SK-N-SH (cell line): ENCODE measurements around the gene SLC6A17. TPM values are rescaled to one million over a fixed set of nuclear protein-coding genes. Genes with fewer than 3 reads are reported as not detected.

Experiments
- CTCF ChIA-PET: fragments of 300-600, 350-600 bp; formaldehyde crosslinking; extraction: SDS; loops from one replicate; lab custom pipeline; 2021; lab: Yijun Ruan, JAX
- POLR2A ChIA-PET: fragments of 350-600 bp; sonication (Branson Sonifier 250); formaldehyde crosslinking; extraction: SDS; loops from one replicate; lab custom pipeline; 2020; ENCODE audit warnings: antibody characterized with exemption, inconsistent platforms; lab: Yijun Ruan, JAX
- DNase-seq: peaks from one replicate; pipeline ENCODE4 v3.0.0; 2012
- H2AFZ ChIP-seq: fragments of 200-600 bp; sonication (generic); 2 replicates; pipeline ENCODE4 v1.8.1; 2016; ENCODE audit warnings: antibody characterized with exemption, mild to moderate bottlenecking, low read depth
- H3F3A ChIP-seq: fragments of 200-600 bp; sonication (generic); replicated peaks from 2 replicates; pipeline ENCODE3; 2016; ENCODE audit warnings: antibody characterized with exemption, mild to moderate bottlenecking; ENCODE audit not compliant: insufficient read depth
- H3K27ac ChIP-seq, 2 experiments: fragments of 200-500 bp in 1 of 2; fragments of 200-600 bp in 1 of 2; sonication (Bioruptor generic) in 1 of 2; sonication (generic), shearing (Covaris generic) in 1 of 2; 2 replicates each; pipeline versions ENCODE4 v1.5.1 to v1.6.1; 2014 to 2016; ENCODE audit warnings: low read depth in 2 of 2, inconsistent platforms in 1 of 2, low read length in 1 of 2, mild to moderate bottlenecking in 1 of 2, mixed read lengths in 1 of 2
- H3K27me3 ChIP-seq: fragments of 200-600 bp; sonication (generic), shearing (Covaris generic); 2 replicates; pipeline ENCODE4 v1.6.1; 2016; ENCODE audit warnings: mixed run types; ENCODE audit not compliant: insufficient read depth
- H3K36me3 ChIP-seq, 2 experiments: fragments of 200-500 bp in 1 of 2; fragments of 200-600 bp in 1 of 2; sonication (Bioruptor generic) in 1 of 2; sonication (generic) in 1 of 2; replicated peaks in 1 of 2; 2 replicates each; pipeline versions ENCODE3 to v1.5.1; 2014 to 2016; ENCODE audit warnings: low read length in 1 of 2, mild to moderate bottlenecking in 1 of 2; ENCODE audit not compliant: insufficient read depth in 2 of 2, control insufficient read depth in 1 of 2
- H3K4me1 ChIP-seq, 2 experiments: fragments of 200-500 bp in 1 of 2; fragments of 200-600 bp in 1 of 2; sonication (Bioruptor generic) in 1 of 2; sonication (generic), shearing (Covaris generic) in 1 of 2; 2 replicates each; pipeline versions ENCODE4 v1.5.1 to v1.6.1; 2014 to 2016; ENCODE audit warnings: low read depth in 1 of 2, low read length in 1 of 2, mixed run types in 1 of 2; ENCODE audit not compliant: insufficient read depth in 2 of 2, control insufficient read depth in 1 of 2
- H3K4me2 ChIP-seq: fragments of 200-600 bp; sonication (generic), shearing (Covaris generic); 2 replicates; pipeline ENCODE4 v1.6.1; 2017; ENCODE audit warnings: mixed run types
- H3K4me3 ChIP-seq, 2 experiments: fragments of 200-500 bp in 1 of 2; fragments of 200-600 bp in 1 of 2; sonication (Bioruptor generic) in 1 of 2; sonication (generic), shearing (Covaris generic) in 1 of 2; 2 replicates each; pipeline versions ENCODE4 v1.5.1 to v1.8.1; 2014 to 2016; ENCODE audit warnings: low read depth in 2 of 2, inconsistent platforms in 1 of 2, low read length in 1 of 2, mild to moderate bottlenecking in 1 of 2, mixed read lengths in 1 of 2, moderate library complexity in 1 of 2
- H3K79me2 ChIP-seq: fragments of 200-600 bp; sonication (generic); 2 replicates; pipeline ENCODE4 v1.8.1; 2017; ENCODE audit warnings: mild to moderate bottlenecking; ENCODE audit not compliant: insufficient read depth
- H3K9ac ChIP-seq: fragments of 200-600 bp; sonication (generic); 2 replicates; pipeline ENCODE4 v1.6.1; 2017; ENCODE audit warnings: mixed run types
- H3K9me2 ChIP-seq: fragments of 200-600 bp; sonication (generic); 2 replicates; pipeline ENCODE4 v1.6.1; 2017; ENCODE audit warnings: mixed run types
- H3K9me3 ChIP-seq: fragments of 200-600 bp; sonication (generic); 2 replicates; pipeline ENCODE4 v1.6.1; 2017; ENCODE audit warnings: mixed run types, mild to moderate bottlenecking, moderate library complexity
- H4K20me1 ChIP-seq: fragments of 200-600 bp; sonication (generic); 2 replicates; pipeline ENCODE4 v1.6.1; 2017; ENCODE audit warnings: mild to moderate bottlenecking, mixed run types; ENCODE audit not compliant: insufficient read depth
- GATA2 ChIP-seq: sonication (generic); formaldehyde crosslinking; IDR thresholded peaks from 2 replicates; pipeline ENCODE4 v1.5.0; 2020; ENCODE audit warnings: mild to moderate bottlenecking, missing genetic modification reagents
- RCOR1 ChIP-seq: fragments of 150-350 bp; IDR thresholded peaks from 2 replicates; pipeline ENCODE4 v1.6.1; 2017; ENCODE audit warnings: antibody characterized with exemption, low read length
- SIN3A ChIP-seq: IDR thresholded peaks from 2 replicates; pipeline ENCODE4 v1.6.1; 2012; ENCODE audit warnings: low read depth, mild to moderate bottlenecking, low read length, moderate library complexity, borderline replicate concordance
- WGBS: methylation state at CpG from one replicate; pipeline ENCODE4 v1.1.6; 2017; ENCODE audit warnings: low lambda C conversion rate; 5-methylcytosine and 5-hydroxymethylcytosine counted together
- polyA plus RNA-seq, 3 experiments: library from polyadenylated mRNA; depleted of rRNA; stranded (reverse); fragments of >200 nt; gene quantifications; 2 replicates each; pipeline ENCODE4 v1.2.3, GENCODE V29; 2012
- TF ChIP-seq, protein P1 (sequence below): IDR thresholded peaks from 2 replicates; pipeline ENCODE4; 2012
- TF ChIP-seq, protein P2 (sequence below): fragments of 200-600 bp; sonication (generic); IDR thresholded peaks from 2 replicates; pipeline ENCODE4 v1.6.1; 2017; ENCODE audit warnings: antibody characterized with exemption, mild to moderate bottlenecking, moderate library complexity
- TF ChIP-seq, protein P3 (sequence below): IDR thresholded peaks from 2 replicates; pipeline ENCODE4 v1.4.0; 2012; ENCODE audit warnings: low read depth, borderline replicate concordance

SLC6A17 gene
- polyA plus RNA-seq, 1 of the 3 experiments (the other 2 are of a cell fraction), result 0.67 TPM

DNA sequence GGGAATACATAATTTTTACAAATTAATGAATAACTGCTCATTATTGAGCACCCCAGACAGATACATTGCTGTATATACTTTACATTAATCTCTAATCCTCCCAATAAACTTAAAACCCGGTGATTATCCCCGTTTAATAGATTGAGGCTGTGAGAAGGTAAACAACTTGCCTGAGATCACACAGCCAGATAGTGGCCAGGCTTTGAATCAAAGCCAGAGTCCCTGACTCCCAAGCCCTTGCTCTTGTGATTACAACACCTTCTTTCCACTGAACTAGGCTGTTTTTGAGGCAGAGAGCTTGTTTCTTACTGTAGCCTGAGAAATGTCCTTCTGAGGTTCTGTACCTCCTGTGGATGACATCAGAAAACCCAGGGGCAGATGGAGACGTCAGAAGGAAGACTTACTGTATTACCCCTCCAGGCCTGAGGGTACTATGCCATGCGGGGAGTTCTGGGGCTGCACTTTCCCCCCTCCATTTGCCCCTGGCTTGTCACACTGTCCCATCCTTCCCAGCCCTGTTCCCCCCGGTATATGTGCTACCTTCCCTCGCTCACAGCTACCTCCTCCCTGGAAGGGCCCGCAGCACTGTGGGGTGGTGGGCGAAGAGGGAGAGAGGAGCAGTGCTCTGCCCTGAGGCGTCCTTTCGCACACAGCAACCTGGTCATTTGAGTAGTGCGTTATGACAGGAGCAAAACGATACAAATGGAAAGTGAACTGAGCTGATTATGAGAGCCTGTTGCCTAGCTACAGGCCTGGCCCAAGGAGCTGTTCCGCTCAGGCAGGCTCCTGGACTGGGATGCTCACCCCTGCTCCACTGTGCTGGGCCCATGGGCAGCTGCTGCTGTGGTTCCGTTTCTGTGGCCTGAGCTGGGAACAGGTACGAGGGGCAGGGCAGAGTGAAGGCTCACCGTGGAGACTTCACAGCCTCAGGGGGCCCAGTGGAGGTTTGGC is 64.4 kb downstream of the SLC6A17 start:
- no peak overlapping the region for H2AFZ ChIP-seq
- peak overlapping the region in 1 of 2 experiments; percentile 11; a peak in 1 of 4 replicates for H3K27ac ChIP-seq
- H3K36me3 ChIP-seq, result no peaks in the 10 kb centered on the region
- H3K27me3 ChIP-seq, result peaks cover 23% of the 10 kb centered on the region
- 66% methylated on average over 12 of the region's 16 CpGs for WGBS
- no peak overlapping the region for H3K4me2 ChIP-seq
- H3K9ac ChIP-seq, result no peak overlapping the region
- TF ChIP-seq GATA2 (CRISPR knock-in tag), result peak; percentile 14; the same call in 1 of the 2 replicates
- TF ChIP-seq RCOR1, result no peak
- TF ChIP-seq, protein P1, sequence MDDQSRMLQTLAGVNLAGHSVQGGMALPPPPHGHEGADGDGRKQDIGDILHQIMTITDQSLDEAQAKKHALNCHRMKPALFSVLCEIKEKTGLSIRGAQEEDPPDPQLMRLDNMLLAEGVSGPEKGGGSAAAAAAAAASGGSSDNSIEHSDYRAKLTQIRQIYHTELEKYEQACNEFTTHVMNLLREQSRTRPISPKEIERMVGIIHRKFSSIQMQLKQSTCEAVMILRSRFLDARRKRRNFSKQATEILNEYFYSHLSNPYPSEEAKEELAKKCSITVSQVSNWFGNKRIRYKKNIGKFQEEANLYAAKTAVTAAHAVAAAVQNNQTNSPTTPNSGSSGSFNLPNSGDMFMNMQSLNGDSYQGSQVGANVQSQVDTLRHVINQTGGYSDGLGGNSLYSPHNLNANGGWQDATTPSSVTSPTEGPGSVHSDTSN, result no peak
- TF ChIP-seq SIN3A, result no peak
- TF ChIP-seq, protein P2, sequence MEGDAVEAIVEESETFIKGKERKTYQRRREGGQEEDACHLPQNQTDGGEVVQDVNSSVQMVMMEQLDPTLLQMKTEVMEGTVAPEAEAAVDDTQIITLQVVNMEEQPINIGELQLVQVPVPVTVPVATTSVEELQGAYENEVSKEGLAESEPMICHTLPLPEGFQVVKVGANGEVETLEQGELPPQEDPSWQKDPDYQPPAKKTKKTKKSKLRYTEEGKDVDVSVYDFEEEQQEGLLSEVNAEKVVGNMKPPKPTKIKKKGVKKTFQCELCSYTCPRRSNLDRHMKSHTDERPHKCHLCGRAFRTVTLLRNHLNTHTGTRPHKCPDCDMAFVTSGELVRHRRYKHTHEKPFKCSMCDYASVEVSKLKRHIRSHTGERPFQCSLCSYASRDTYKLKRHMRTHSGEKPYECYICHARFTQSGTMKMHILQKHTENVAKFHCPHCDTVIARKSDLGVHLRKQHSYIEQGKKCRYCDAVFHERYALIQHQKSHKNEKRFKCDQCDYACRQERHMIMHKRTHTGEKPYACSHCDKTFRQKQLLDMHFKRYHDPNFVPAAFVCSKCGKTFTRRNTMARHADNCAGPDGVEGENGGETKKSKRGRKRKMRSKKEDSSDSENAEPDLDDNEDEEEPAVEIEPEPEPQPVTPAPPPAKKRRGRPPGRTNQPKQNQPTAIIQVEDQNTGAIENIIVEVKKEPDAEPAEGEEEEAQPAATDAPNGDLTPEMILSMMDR, result no peak
- TF ChIP-seq, protein P3, sequence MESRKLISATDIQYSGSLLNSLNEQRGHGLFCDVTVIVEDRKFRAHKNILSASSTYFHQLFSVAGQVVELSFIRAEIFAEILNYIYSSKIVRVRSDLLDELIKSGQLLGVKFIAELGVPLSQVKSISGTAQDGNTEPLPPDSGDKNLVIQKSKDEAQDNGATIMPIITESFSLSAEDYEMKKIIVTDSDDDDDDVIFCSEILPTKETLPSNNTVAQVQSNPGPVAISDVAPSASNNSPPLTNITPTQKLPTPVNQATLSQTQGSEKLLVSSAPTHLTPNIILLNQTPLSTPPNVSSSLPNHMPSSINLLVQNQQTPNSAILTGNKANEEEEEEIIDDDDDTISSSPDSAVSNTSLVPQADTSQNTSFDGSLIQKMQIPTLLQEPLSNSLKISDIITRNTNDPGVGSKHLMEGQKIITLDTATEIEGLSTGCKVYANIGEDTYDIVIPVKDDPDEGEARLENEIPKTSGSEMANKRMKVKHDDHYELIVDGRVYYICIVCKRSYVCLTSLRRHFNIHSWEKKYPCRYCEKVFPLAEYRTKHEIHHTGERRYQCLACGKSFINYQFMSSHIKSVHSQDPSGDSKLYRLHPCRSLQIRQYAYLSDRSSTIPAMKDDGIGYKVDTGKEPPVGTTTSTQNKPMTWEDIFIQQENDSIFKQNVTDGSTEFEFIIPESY, result no peak
- CTCF ChIA-PET, result interaction anchor here (0.7 to 19.1 kb wide), 9 partner anchors 7 to 281 kb away, joined by 3 to 1300 read pairs (median 5); no protein-coding TSS in a partner anchor
- H3K9me2 ChIP-seq, result no peaks in the 10 kb centered on the region
- H3K79me2 ChIP-seq, result no peaks in the 10 kb centered on the region
- POLR2A ChIA-PET, result no interaction called here
- DNase-seq, result peak; percentile 57
- H3K4me1 ChIP-seq, result peaks cover 0 to 53% of the 10 kb centered on the region in 2 experiments; a peak in 2 of 4 replicates
- no peaks in the 10 kb centered on the region for H3F3A ChIP-seq
- H4K20me1 ChIP-seq, result no peaks in the 10 kb centered on the region
- H3K9me3 ChIP-seq, result no peaks in the 10 kb centered on the region
- H3K4me3 ChIP-seq, result no peak overlapping the region
